Stimulated activated CD4-positive, alpha-beta T cell treated with anti-CD3 and anti-CD28 coated beads, Interleukin-15, amount 100 ng/mL, for 48 hours (primary cell): ENCODE results near the gene FGD2.

Source experiments
- DNase-seq, 2 donors: peaks; one replicate each; pipeline ENCODE4 v3.0.0-alpha.2; 2020; ENCODE audit warnings: low read depth in 2 of 2

FGD2 gene

GRCh38 chr6:37005061-37005810, at the start of gene FGD2:
Gene FGD2, plus strand, starts transcription at chr6:37005655. Its CDS starts 163 bp downstream, at chr6:37005818.
- DNase-seq: no peak

- DNase-seq: no peak
These were observed 49.6 kb upstream of the FGD2 start for GRCh38 chr6:36955671-36956445.

GRCh38 chr6:36956446-36956820, 49.0 kb upstream of the FGD2 start:
- DNase-seq: no peak

- DNase-seq: no peak
These were observed 47.6 kb upstream of the FGD2 start for GRCh38 chr6:36957773-36958271.

GRCh38 chr6:36958775-36959554, 46.5 kb upstream of the FGD2 start:
- DNase-seq: no peak

- DNase-seq: no peak
These were observed 45.8 kb upstream of the FGD2 start for GRCh38 chr6:36959555-36960250.

GRCh38 chr6:36961441-36962435, 43.7 kb upstream of the FGD2 start:
- DNase-seq: no peak

- peak; percentile 31 to 72 for DNase-seq
These were observed 42.6 kb upstream of the FGD2 start for GRCh38 chr6:36962874-36963273.

GRCh38 chr6:36963451-36964290, 41.8 kb upstream of the FGD2 start:
- no peak for DNase-seq

- no peak for DNase-seq
These were observed 41.1 kb upstream of the FGD2 start for GRCh38 chr6:36964349-36964748.

- no peak for DNase-seq
These were observed 40.5 kb upstream of the FGD2 start for GRCh38 chr6:36964908-36965307.

- no peak for DNase-seq
These were observed 38.2 kb upstream of the FGD2 start for GRCh38 chr6:36967301-36967700.

GRCh38 chr6:36967757-36968156, 37.7 kb upstream of the FGD2 start:
- no peak for DNase-seq

- no peak for DNase-seq
These were observed 37.0 kb upstream of the FGD2 start for GRCh38 chr6:36968266-36968977.

- no peak for DNase-seq
These were observed 36.2 kb upstream of the FGD2 start for GRCh38 chr6:36969240-36969691.

GRCh38 chr6:36969988-36970891, 35.2 kb upstream of the FGD2 start:
- DNase-seq: no peak
